HG03565 (cell line): ENCODE data around the gene MFF.
"Not testable (repeated sequence)": the region's sequence is repeated elsewhere in the genome, so short reads cannot be mapped to it uniquely, and the experiment has no call there.

ENCODE experiments used
- ATAC-seq: cut with Tn5 transposase; IDR thresholded peaks from one replicate; pipeline ENCODE4 v1.9.1; 2021; ENCODE audit warnings: mild to moderate bottlenecking, moderate library complexity; ENCODE audit not compliant: unreplicated experiment

Gene MFF

GRCh38 chr2:227326783-227327182 is 1.7 kb downstream of the MFF start:
- ATAC-seq: no peak

- ATAC-seq: no peak
These were observed 10.7 kb downstream of the MFF start for GRCh38 chr2:227335713-227336112.

- ATAC-seq: no peak
These were observed 12.4 kb downstream of the MFF start for GRCh38 chr2:227337442-227337841.

- no peak for ATAC-seq
These were observed 14.1 kb downstream of the MFF start for GRCh38 chr2:227339098-227339599.

- no peak for ATAC-seq
These were observed 15.1 kb downstream of the MFF start for GRCh38 chr2:227340106-227340505.

- ATAC-seq: no peak
These were observed 16.5 kb downstream of the MFF start for GRCh38 chr2:227341553-227341952.

- ATAC-seq: no peak
These were observed 19.2 kb downstream of the MFF start for GRCh38 chr2:227344231-227344630.

- ATAC-seq: no peak
These were observed 22.1 kb downstream of the MFF start for GRCh38 chr2:227347117-227347516.

GRCh38 chr2:227348324-227348723 is 23.3 kb downstream of the MFF start:
- ATAC-seq: no peak

- no peak for ATAC-seq
These were observed 25.1 kb downstream of the MFF start for GRCh38 chr2:227349989-227350612.

- ATAC-seq: peak; percentile 71
These were observed 26.6 kb downstream of the MFF start for GRCh38 chr2:227351639-227352038.

- no peak for ATAC-seq
These were observed 35.3 kb downstream of the MFF start for GRCh38 chr2:227360351-227360750.

GRCh38 chr2:227363756-227364155 is 38.7 kb downstream of the MFF start:
- no peak for ATAC-seq

GRCh38 chr2:227364585-227365263 is 39.7 kb downstream of the MFF start:
- not testable (repeated sequence) for ATAC-seq

GRCh38 chr2:227365833-227366232 is 40.8 kb downstream of the MFF start:
- ATAC-seq: no peak

- ATAC-seq: no peak
These were observed 41.8 kb downstream of the MFF start for GRCh38 chr2:227366769-227367426.

GRCh38 chr2:227367427-227367795 is 42.4 kb downstream of the MFF start:
- no peak for ATAC-seq

- no peak for ATAC-seq
These were observed 43.5 kb downstream of the MFF start for GRCh38 chr2:227368574-227368973.

- no peak for ATAC-seq
These were observed 45.0 kb downstream of the MFF start for GRCh38 chr2:227370092-227370491.

- no peak for ATAC-seq
These were observed 45.8 kb downstream of the MFF start for GRCh38 chr2:227370791-227371312.

GRCh38 chr2:227373389-227373788 is 48.3 kb downstream of the MFF start:
- no peak for ATAC-seq

- no peak for ATAC-seq
These were observed 49.1 kb downstream of the MFF start for GRCh38 chr2:227374158-227374557.
